IPS-NIHi11 (cell line): ENCODE results near the gene RPS6KA2.
A peak's percentile ranks its signal among the peaks of the same experiment; 100 is the strongest.
"Not testable (repeated sequence)": the region's sequence is repeated elsewhere in the genome, so short reads cannot be mapped to it uniquely, and the experiment has no call there.

ENCODE experiments used
- DNase-seq: peaks from one replicate; pipeline ENCODE4 v3.0.0; 2012; ENCODE audit warnings: mixed read lengths, low spot score

Gene RPS6KA2

DNA sequence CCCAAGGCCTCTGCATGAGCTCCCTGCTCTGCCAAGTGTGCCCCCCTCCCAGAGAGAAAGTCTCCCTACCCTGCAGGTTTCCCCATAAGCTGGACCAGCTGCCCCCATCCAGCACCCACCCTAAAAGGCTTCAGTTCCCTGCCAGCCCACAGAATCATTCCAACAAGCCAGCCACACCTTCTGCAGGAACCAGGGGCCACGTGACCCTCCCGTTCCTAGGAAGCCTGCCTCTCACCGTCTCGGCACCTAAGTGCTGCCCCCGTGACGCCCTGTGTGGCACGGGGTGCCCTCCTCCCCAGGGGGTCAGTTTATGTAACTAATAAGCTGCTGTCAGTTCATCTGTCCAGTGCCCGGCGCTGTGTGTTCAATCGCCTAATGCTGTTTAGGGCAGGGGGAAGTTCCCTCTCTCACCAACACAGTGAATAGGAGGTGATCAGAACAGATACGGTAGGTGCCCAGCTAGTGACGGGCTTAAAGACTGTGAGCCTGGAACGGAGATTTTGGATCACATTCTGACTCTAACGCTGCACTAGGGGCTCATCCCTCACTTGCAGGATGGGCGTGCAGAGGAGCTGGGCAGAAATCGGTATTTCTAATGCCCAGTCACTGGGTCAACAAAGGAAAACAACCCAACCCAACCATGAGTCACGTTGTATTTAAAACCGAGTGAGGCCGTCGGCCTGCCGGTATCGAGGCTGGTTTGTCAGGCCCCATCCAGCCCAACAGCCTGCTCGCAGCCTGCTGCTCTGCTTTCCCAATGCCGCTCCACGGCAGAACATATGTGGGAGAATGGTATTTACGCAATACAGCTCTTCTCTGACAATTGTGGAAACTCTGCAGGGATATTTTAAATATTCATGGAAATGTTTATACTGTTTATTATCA lies 96.6 kb downstream of the RPS6KA2 start:
- DNase-seq: no peak

DNA sequence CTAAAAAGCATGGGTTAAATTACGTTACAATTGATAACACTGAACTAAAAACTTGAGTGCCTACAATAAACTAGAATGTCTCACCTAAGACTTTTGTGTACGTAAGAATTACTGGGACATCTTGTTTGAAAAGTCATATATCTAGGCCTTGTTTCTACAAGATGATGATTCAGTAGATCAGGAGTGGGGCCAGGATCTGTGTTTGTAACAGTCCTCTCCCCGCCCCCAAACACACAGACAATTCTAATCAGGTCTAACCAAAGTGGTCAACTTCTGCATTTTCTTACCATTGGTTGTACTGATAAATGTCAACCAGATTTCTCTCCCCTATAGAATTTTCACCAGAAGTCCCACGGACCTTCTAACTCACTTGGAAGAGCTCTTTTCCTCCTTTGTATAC lies 97.5 kb downstream of the RPS6KA2 start:
- no peak for DNase-seq

DNA sequence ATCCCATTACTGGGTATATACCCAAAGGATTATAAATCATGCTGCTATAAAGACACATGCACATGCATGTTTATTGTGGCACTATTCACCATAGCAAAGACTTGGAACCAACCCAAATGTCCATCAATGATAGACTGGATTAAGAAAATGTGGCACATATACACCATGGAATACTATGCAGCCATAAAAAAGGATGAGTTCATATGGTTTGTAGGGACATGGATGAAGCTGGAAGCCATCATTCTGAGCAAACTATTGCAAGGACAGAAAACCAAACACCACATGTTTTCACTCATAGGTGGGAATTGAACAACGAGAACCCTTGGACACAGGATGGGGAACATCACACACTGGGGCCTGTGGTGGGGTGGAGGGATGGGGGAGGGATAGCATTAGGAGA lies 98.0 kb downstream of the RPS6KA2 start:
- DNase-seq: not testable (repeated sequence)

DNA sequence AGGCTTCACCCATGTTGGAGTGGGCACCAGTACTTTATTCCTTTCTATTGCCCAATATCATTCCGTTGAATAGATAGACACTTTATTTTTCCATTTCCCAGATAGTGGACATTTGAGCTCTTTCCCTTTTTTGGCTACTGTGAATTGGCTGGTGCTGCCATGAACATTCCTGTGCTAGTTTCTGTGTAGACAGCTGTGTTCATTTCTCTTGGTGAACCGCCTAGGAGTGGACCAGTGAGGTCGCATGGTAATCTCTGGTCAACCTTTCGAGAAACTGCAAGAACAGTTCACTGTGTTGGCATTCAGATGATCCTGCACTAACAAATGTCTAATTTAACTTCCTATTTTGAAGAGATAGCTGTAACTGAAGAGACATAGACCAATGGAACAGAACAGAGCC lies 99.2 kb downstream of the RPS6KA2 start:
- no peak for DNase-seq

DNA sequence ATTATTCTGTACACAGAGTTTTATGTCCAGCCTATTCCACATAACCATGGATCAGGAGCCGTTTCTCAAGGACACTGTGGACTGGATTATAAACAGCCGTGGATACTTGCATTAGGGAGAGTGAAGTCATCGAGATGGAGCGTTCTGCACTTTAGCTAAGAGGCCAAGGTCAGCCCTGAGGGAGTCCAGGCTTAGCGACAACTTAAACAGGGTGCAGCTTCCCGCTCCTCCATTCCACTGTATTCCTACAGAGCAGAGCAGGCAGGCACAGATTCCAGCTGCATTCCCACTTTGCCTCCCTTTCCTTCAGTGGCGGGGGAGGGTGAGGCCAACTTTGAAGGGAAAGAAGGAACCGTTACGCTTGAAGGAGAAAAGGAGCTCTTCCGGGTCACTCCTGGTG lies 100.1 kb downstream of the RPS6KA2 start:
- no peak for DNase-seq

DNA sequence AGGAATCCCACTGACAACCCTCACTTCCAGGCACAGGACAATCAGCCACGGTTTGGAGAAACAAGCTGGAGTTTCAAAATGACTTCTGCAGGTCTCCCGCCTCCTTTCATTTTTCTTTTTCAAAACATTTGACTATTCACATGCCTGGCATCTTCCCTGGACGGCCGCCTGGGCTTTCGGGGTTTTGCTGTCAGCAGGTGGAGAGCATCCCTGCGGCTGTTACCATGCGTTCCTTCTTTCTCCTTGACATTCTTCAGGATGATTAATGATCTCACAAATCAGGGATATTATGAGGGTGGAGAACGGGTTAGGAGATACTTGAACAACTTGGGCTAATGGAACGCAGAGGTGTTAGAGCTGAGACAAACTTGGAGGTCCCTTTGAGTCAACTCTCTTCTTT lies 101.5 kb downstream of the RPS6KA2 start:
- DNase-seq: no peak

DNA sequence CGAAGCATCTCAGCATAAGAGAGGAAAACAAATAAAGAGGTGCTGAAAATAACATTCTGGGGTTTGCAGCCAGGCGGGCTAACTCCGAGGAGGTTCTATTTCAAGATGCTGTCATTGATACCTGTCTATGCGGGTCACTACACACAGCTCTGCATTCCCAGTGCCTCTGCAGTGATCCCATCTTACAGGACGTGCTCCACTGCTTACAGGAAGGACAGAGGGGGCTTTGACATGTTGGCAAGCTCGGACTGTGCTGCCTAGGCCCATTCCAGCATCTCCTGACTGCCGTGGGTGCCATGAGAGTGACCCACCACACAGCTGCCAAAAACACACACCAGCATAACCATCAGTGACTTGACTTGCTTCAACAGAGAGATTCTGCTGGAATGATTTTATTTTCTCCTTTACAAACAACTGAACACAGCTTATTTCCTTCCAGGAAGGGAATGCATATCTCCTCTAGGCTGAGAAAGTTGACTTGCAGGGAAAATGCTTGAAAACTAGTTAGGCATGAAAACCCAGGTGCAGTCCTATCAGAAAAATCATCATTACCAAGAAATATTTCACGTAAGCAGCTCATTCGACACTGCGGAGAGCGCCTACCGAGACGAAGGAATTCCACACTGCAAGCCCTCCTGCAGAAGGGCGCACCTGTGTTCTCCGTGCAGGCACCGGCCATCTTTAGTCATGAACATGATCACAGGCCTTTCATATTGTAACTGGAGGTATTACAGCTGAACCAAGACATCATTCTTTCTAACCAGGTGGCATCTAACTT lies 103.1 kb downstream of the RPS6KA2 start:
- no peak for DNase-seq

DNA sequence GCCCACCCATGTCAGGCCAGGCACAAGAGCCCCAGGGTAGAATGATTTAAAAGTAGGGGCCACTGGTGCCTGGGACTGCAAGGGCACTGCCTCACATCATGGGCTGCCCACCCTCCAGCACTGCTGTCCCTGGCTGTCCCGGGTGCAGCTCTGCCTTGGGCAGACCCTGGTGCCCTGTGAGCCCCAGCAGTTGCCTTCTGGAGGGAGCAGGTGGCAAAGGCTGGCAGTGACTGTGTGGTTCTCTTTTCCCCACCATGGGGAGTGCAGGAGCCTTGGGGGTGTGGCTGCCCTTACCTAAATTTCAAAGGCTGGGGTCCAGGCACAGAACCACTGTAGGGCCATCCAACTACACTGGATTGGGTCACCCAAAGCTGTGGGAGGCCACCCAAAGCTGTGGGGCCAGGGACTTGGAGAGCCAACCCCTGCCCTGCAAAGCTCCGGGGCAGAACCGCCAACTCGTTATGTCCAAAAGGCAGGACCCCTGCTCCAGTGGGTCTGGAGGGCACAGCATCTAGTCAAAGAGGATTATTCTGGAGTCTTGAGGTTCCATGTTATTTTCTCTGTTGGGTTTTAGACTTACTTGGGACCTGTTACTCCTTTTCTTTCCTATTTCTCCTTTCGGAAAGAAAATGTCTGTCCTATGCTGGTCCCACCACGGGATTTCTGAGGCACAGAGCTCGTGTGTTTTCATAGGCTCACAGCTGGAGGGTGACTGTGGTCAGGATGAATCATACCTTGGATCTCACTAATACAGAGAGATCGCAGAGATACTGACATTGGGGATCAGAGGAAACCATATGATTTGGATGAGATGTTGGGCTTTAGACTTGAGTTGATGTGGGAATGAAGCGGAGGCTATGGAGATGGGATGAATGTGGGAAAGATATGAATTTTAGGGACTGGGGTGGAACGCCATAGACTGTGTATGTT lies 105.9 kb downstream of the RPS6KA2 start:
- no peak for DNase-seq

DNA sequence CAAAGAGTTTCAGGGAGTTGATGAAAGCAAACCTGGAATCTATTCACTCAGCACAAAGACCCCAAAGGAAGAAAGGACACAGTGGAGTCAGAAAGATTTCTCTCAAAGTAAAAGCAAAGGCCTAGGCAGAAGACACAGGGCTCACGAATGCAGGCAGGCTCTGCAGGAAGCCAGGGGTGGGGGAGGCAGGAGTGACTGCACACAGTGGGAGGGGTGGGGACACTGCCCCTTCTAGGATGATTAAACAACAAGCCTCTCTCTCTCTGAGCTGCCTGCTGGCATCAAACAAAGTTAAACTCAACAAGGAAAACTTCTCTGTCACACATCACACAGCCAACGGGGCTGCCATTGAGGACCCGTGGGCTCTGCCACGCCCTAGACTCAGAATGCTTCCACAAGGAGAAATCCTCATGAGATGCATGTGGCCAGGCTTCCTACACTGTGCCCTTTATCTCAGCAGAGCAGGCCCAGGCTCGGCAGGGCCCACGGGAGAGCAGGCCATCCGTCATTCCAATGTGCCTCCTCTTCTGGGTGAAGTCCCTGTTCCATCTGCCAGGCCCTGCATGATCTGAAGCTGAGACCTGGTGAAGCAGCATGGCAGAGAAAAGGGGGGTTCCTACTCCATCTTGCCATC lies 110.7 kb downstream of the RPS6KA2 start:
- DNase-seq: no peak

DNA sequence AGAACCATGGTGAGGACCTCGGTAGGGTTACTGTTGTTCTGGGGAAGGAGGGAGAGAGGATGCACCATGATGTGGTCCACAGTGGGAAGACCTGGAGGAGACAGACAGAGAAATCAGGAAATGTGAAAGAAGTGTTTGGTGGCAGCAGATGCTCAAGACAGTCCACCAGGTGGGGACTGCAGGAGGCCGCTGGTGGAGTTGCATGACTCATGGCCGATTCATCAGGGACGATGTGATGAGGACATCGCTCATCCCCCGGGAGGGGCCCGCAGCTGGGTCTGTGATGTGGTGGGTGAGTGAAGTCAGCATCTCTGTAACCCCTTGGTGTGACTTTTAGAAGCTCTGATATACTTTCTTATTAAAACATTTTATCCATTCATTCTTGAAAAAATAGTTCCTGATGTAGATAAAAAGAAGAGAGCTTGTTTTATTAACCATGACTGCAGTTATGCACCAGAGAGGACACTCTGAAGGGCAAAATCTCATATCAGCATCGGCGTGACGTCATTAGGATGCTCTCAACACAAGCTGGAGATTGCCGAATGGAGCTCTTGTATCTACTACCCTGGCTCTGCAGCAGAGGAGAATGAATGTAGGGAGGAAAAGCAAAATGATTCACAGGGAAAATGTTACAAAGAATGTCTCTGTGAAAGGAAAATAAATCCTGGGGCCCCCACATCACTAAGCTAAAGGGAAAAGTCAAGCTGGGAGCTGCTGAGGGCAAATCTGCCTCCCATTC lies 111.8 kb downstream of the RPS6KA2 start:
- peak; percentile 41 for DNase-seq

DNA sequence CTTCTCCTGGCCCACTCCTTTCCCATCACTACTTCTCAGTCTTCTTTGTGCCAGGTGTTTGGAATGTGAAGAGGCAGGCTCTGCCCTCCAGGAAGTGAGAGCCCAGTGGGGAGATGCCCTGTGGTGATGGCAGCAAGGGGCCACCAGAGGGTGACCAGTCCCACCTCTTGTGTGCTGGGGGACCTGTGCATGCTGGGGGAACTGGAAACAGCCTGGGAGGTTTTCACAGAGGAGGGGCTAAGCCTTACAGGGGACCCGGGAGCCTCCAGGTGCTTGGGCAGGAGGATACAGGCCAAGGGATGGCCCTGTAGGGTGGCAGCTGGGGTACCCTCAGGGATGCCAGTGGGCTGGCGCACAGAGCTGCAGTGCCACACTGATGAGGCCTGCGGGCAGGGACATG lies 112.9 kb downstream of the RPS6KA2 start:
- peak; percentile 34 for DNase-seq

DNA sequence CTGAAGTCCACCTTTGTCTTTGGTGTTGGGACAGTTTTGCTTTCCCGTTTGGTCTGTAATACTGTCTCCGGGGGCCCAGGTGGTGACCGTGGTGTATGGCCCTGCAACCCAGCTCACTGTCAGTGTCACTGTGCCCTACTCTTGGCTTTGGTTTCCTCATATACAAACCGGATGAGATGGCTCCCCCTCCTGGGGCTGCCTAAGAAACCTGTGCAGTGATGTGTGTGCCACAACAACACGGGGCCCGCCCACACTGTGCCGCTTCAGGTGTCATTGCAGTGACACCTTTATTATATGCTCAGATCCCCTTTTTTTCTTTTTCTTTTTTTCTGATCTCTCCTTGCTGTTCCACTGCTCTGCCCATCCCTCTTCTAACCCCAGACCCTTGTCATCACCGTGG lies 114.5 kb downstream of the RPS6KA2 start:
- no peak for DNase-seq

DNA sequence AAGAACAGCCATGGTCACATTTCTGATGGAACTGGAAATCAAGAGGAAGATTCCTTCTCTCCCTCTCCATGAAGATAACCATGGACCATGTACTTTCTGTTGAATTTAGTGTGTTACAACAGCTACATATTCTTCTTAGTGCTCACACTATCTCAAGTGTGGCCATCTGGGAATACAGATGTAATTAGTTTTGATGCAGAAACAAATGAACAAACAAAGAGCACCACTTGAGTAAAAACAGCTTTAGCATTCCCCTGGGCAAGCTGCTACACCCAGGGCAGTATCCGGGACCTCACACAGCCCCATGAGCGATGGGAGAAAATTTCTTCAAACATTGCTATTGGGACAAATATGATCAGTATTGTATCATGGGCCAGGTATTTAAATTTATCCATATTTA lies 115.7 kb downstream of the RPS6KA2 start:
- no peak for DNase-seq

DNA sequence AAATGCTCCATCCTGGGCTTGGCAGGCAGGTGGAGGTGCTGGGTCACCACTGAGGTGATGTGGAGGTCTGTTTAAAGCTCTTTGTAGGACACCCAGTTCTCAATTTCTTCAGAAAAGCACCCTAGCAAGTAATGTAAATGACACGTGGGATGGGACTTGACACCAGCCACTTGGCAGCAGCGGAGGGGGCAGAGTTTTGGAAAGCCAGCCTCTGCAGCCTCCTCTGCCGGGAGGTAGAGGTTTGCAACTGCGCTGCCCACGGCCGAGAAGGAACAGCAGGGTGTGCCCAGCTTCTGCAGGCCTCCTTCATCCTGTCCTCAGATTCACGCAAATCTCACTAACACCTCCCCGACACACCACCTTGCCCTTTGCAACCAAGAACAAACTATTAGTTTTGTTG lies 117.9 kb downstream of the RPS6KA2 start:
- DNase-seq: no peak

DNA sequence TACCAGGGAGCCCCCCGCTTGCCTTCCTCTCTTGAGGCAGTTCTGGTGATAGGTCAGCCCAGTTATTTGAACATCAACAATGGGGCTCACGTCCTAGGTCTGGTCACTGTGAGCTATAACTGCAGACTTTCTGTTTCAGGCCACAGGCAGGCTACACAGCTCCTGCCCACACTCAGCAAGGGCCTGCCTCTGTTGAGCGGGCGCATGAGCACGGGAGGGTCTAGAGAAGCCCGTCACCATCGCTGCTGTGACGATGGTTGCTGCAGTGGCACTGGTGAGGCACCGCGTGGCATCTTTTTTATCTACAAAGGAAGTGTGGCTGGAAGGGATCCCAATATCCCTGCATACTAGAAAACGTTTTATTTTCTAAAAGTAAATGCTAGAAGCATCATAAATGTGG lies 118.3 kb downstream of the RPS6KA2 start:
- no peak for DNase-seq

DNA sequence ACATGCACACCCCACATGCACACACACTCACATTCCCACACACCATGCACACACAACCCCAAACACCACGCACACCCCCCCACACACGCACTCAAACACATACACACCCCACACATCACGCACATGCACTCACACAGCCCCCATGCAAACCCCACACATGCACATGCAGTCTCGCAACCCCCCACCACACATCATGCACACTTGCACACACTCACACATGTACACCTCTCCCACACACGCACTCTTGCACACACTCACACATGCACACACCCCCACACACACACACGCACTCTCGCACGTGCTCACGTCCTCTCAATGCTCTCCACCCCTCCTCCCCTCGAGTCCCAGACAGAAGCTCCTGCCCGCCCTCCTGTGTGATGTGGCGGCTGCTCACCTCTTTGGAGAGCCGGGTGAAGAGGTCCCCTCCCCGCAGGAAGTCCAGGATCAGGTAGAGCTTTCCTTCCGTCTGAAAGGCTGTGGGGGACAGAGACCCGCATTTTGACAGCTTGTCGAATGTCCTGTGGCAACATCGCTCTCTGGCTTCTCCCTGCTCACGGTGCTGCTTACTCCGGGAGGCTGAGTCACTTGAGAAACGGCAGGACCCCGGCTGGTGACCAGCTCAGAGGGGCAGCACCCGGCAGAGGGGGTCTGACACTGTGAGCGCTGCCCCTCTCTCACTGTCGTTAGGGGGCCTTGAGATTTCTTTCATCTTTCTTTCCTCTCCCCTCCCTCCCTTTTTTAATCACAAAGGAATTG lies 119.1 kb downstream of the RPS6KA2 start:
- no peak for DNase-seq

DNA sequence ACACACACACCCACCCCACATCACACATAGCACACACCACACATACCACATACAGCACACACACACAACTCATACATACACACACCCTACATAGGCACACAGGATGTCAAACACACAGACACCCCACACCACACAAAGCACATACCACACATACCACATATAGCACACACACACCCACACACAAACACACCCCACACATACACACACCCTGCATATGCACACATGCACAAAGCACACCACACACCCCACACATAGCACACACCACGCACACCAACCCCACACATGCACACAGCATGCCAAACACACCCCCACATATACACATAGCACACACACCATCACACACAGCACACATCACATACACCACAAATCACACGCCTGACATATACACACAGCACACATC lies 119.7 kb downstream of the RPS6KA2 start:
- no peak for DNase-seq

DNA sequence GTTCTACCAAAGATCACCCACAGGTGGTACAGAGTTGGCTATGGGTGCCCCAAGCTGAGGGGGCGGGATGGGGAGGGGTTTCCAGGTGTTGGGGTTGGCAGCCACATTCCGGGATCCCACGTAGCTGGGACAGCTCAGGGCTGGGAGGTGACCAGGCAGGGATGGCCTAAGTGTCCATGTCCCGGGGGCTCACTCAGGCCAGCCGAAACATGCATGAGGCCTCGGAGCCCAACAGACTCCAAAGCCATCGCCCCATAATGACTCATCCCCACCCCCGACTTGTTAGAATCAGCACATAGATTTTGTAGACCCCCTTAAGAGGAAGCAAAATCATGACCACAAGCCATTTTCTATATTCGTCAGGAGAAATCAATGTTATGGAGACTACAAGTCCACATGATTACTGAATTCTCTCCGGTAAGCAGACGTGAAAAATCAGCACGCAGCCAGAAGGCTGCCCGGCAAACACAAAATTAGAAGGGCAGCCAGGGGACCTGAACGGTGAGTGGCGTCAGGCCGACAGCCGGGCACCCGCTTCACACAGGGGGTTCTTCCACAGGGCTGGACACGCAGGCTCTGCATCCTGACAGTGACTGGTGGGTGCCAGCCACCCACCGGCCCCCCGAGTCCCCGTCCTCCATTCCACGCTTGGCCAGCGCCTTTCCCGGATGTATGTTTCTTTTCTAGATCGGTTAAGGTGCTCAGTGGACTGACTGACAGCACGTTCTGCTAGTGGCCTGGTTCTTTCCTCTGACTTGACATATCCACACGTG lies 121.7 kb downstream of the RPS6KA2 start:
- no peak for DNase-seq

DNA sequence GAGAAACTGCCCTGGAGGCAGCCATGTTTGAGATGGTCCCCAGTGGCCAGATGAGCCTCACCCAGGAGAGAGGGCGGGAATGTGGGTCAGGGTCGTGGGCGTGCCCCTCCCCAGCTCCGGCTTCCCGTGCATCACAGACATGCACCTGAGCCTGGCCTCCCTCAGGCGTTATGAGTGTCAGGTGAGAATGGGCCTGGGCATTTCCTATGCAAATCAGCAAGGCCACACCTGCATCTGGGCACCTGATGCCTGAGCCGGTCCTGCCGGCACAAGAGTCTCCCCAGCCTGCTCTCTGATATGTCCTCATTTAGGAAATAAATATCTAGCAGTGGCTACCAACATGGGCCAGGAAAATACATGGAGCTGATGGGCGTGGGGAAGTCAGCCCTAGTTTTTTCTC lies 123.0 kb downstream of the RPS6KA2 start:
- DNase-seq: no peak
